B cell (primary cell): Measurements from ENCODE around the gene LRBA. TPM values are rescaled to one million over a fixed set of nuclear protein-coding genes. Genes with fewer than 3 reads are reported as not detected.

ENCODE experiments used
- ATAC-seq: fragments of 200-7000 bp; cut with Tn5 transposase; one replicate; pipeline ENCODE4 v1.10.0; 2021; ENCODE audit warnings: low read depth, mild to moderate bottlenecking, moderate number of reproducible peaks, moderate library complexity
- CTCF ChIA-PET: fragments of 350-600 bp; sonication (Branson Sonifier 250); formaldehyde crosslinking; loops from one replicate; lab custom pipeline; 2021; ENCODE audit warnings: antibody characterized with exemption, inconsistent platforms; lab: Charles Lee
- POLR2A ChIA-PET: fragments of 350-600 bp; sonication (Branson Sonifier 250); formaldehyde crosslinking; loops from one replicate; lab custom pipeline; 2021; ENCODE audit warnings: antibody characterized with exemption; lab: Charles Lee
- DNase-seq: peaks from one replicate; pipeline ENCODE4 v3.0.0; 2013
- H2AFZ ChIP-seq: 2 replicates; pipeline ENCODE4 v1.6.1; 2012; ENCODE audit warnings: mild to moderate bottlenecking, low read depth, low read length; ENCODE audit not compliant: insufficient read depth, poor library complexity, severe bottlenecking
- H3K27ac ChIP-seq, 2 donors: 1 replicate in 1 of 2; 2 replicates in 1 of 2; pipeline ENCODE4 v1.5.1; 2012 to 2013; ENCODE audit warnings: low read length in 2 of 2, mild to moderate bottlenecking in 2 of 2, moderate library complexity in 1 of 2
- H3K27me3 ChIP-seq, 4 experiments: fragments of 200-600 bp in 1 of 4; sonication (generic) in 1 of 4; replicated peaks in 1 of 4; 1 replicate in 2 of 4; 2 replicates in 2 of 4; pipeline versions ENCODE4 v1.6.1 to v1.7.0; 2013 to 2016; ENCODE audit warnings: low read length in 3 of 4, mild to moderate bottlenecking in 2 of 4, mixed read lengths in 1 of 4, moderate library complexity in 1 of 4; ENCODE audit not compliant: insufficient read depth in 4 of 4, control insufficient read depth in 3 of 4; ENCODE audit errors: control extremely low read depth in 1 of 4
- H3K36me3 ChIP-seq, 2 experiments: replicated peaks in 1 of 2; 1 replicate in 1 of 2; 2 replicates in 1 of 2; pipeline versions ENCODE4 v1.6.1 to v1.7.1; 2013; ENCODE audit warnings: low read length in 1 of 2; ENCODE audit not compliant: insufficient read depth in 2 of 2, control insufficient read depth in 1 of 2; ENCODE audit errors: control extremely low read depth in 1 of 2, extremely low read depth in 1 of 2
- H3K4me1 ChIP-seq, 2 donors: fragments of 200-600 bp in 1 of 2; sonication (generic) in 1 of 2; 1 replicate in 1 of 2; 2 replicates in 1 of 2; pipeline versions ENCODE4 v1.5.1 to v1.6.1; 2013 to 2017; ENCODE audit warnings: low read length in 2 of 2; ENCODE audit not compliant: control insufficient read depth in 2 of 2, insufficient read depth in 2 of 2
- H3K4me2 ChIP-seq: replicated peaks from 2 replicates; pipeline ENCODE3; 2012; ENCODE audit warnings: mild to moderate bottlenecking, low read depth, low read length; ENCODE audit not compliant: poor library complexity, severe bottlenecking
- H3K4me3 ChIP-seq, 5 experiments: fragments of 200-600 bp in 1 of 5; sonication (generic) in 1 of 5; 1 replicate in 3 of 5; 2 replicates in 2 of 5; pipeline versions ENCODE4 v1.5.1 to v1.7.0; 2011 to 2016; ENCODE audit warnings: low read length in 4 of 5, mild to moderate bottlenecking in 4 of 5, low read depth in 2 of 5, control low read depth in 1 of 5, moderate library complexity in 1 of 5; ENCODE audit not compliant: insufficient read depth in 1 of 5; ENCODE audit errors: control extremely low read depth in 1 of 5, extremely low read depth in 1 of 5
- H3K79me2 ChIP-seq: fragments of 200-600 bp; sonication (generic); one replicate; pipeline ENCODE4 v1.6.0; 2016; ENCODE audit warnings: low read length; ENCODE audit not compliant: control insufficient read depth, insufficient read depth
- H3K9ac ChIP-seq: fragments of 200-600 bp; sonication (generic); 2 replicates; pipeline ENCODE4 v1.6.1; 2017; ENCODE audit warnings: mild to moderate bottlenecking, low read length, moderate library complexity
- H3K9me3 ChIP-seq, 3 donors: one replicate each; pipeline versions ENCODE4 v1.6.1 to v1.7.1; 2013; ENCODE audit warnings: low read length in 2 of 3; ENCODE audit not compliant: control insufficient read depth in 2 of 3, insufficient read depth in 1 of 3; ENCODE audit errors: control extremely low read depth in 1 of 3
- H4K20me1 ChIP-seq: 2 replicates; pipeline ENCODE4 v1.6.0; 2012; ENCODE audit warnings: mild to moderate bottlenecking, low read length; ENCODE audit not compliant: insufficient read depth, control insufficient read depth, poor library complexity, severe bottlenecking
- H3K27ac Mint-ChIP-seq: one replicate; pipeline ENCODE4 v1.8.0; 2021; ENCODE audit warnings: mixed read lengths
- H3K27me3 Mint-ChIP-seq: one replicate; pipeline ENCODE4 v1.8.0; 2021; ENCODE audit warnings: mixed read lengths
- H3K4me1 Mint-ChIP-seq: one replicate; pipeline ENCODE4 v1.8.0; 2021; ENCODE audit warnings: mixed read lengths
- H3K4me3 Mint-ChIP-seq: one replicate; pipeline ENCODE4 v1.8.0; 2021; ENCODE audit warnings: mixed read lengths
- H3K9me3 Mint-ChIP-seq: one replicate; pipeline ENCODE4 v1.8.0; 2022; ENCODE audit warnings: mixed read lengths; ENCODE audit not compliant: insufficient read depth
- CTCF ChIP-seq: fragments of 200-600 bp; IDR thresholded peaks from one replicate; pipeline ENCODE4 v1.8.0; 2022; ENCODE audit warnings: antibody characterized with exemption, mild to moderate bottlenecking
- EZH2 ChIP-seq: IDR thresholded peaks from 2 replicates; pipeline ENCODE4 v1.6.1; 2012; ENCODE audit warnings: borderline replicate concordance, low read depth, mild to moderate bottlenecking, moderate library complexity, low read length; ENCODE audit not compliant: insufficient read depth, poor library complexity, severe bottlenecking
- WGBS: methylation state at CpG from one replicate; pipeline ENCODE4 v1.1.5; 2013; ENCODE audit warnings: missing lambda C conversion rate; ENCODE audit not compliant: insufficient coverage; 5-methylcytosine and 5-hydroxymethylcytosine counted together
- intact Hi-C: fragments of 100-400 bp; cut with micrococcal nuclease; formaldehyde crosslinking; loops from one replicate; pipeline ENCODE4 v1.10.0; 2022
- polyA plus RNA-seq: library from polyadenylated mRNA; depleted of rRNA; stranded (reverse); fragments of >200 nt; gene quantifications from 2 replicates; pipeline ENCODE4 v1.2.3, GENCODE V29; 2012
- total RNA-seq, 2 donors: library from RNA; stranded (reverse); fragments of 120-200 nt in 1 of 2; gene quantifications; 1 replicate in 1 of 2; 2 replicates in 1 of 2; pipeline versions ENCODE4 v1.2.3 to v1.2.4, GENCODE V29; 2013 to 2022

Gene LRBA
- total and polyA plus RNA-seq, 2 donors (not counting 1 experiment from before 2014, with no cell fraction given) = 17.5 to 86.7 TPM

DNA sequence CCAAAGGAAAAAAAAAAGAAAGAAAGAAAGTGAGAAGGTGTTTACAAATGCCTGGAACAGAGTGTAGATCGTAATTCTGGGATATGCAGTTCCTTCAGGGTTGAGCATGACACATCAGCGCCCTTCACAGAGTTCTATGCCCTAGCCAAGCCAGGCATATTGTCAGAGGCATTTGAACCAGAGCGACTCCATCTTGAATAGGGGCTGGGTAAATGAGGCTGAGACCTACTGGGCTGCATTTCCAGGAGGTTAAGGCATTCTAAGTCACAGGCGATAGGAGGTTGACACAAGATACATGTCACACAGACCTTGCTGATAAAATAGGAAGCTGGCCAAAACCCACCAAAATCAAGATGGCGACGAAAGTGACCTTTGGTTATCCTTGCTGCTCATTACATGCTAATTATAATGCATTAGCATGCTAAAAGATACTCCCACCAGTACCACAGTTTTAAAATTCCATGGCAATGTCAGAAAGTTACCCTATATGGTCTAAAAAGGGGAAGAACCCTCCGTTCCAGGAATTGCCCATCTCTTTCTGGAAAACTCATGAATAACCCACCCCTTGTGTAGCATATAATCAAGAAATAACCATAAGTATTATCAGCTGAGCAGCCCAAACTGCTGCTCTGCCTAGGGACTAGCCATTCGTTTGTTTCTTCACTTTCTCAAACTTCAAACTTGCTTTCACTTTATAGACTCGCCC, 23.5 kb upstream of the LRBA start:
- Histone ChIP-seq H3K4me3 (no peak overlapping the region), H3K9me3 (no peaks in the 10 kb centered on the region), H3K4me2 (no peak overlapping the region), H3K27ac (no peak overlapping the region), H3K79me2 (no peaks in the 10 kb centered on the region), H3K36me3 (no peaks in the 10 kb centered on the region), H3K4me1 (no peaks in the 10 kb centered on the region), H3K9ac (no peak overlapping the region), H3K27me3 (peaks cover 0 to 2% (median 0%) of the 10 kb centered on the region in 4 experiments), H2AFZ (no peak overlapping the region), H4K20me1 (no peaks in the 10 kb centered on the region)
- Mint-ChIP-seq H3K27ac (no peak overlapping the region), H3K4me1 (no peaks in the 10 kb centered on the region), H3K27me3 (peaks cover 8% of the 10 kb centered on the region), H3K4me3 (no peak overlapping the region), H3K9me3 (no peaks in the 10 kb centered on the region)
- POLR2A ChIA-PET = no interaction called here
- intact Hi-C loops = no loop called here
- DNase-seq (no peak), ATAC-seq (no peak)
- CTCF ChIA-PET = no interaction called here
- TF ChIP-seq EZH2 = no peak
- TF ChIP-seq CTCF = no peak
- 100% methylated on average over 4 of the region's 9 CpGs for WGBS

GRCh38 chr4:151035911-151036310, 20.8 kb upstream of the LRBA start:
- POLR2A ChIA-PET = no interaction called here
- H3K27ac Mint-ChIP-seq = no peak overlapping the region

More at GRCh38 chr4:151035911-151036310, 20.8 kb upstream of the LRBA start:
- Histone ChIP-seq H3K36me3 (no peaks in the 10 kb centered on the region), H2AFZ (no peak overlapping the region), H3K4me3 (no peak overlapping the region), H3K9me3 (no peaks in the 10 kb centered on the region), H3K79me2 (no peaks in the 10 kb centered on the region), H4K20me1 (no peaks in the 10 kb centered on the region), H3K27me3 (peaks cover 0 to 3% (median 1%) of the 10 kb centered on the region in 4 experiments), H3K9ac (no peak overlapping the region), H3K4me2 (no peak overlapping the region), H3K4me1 (peaks cover 4 to 6% of the 10 kb centered on the region in 2 donors), H3K27ac (no peak overlapping the region)
- no CpG with 5 or more reads among the region's 4 CpGs for WGBS
- intact Hi-C loops = no loop called here
- Mint-ChIP-seq H3K27me3 (peaks cover 16% of the 10 kb centered on the region), H3K4me3 (no peak overlapping the region), H3K4me1 (peaks cover 6% of the 10 kb centered on the region), H3K9me3 (no peaks in the 10 kb centered on the region)
- TF ChIP-seq CTCF (no peak), EZH2 (no peak)
- CTCF ChIA-PET = no interaction called here
- no peak for ATAC-seq
- no peak for DNase-seq
